IPS-15b (cell line): ENCODE measurements around the gene CCDC83.
"Not testable (repeated sequence)": the region's sequence is repeated elsewhere in the genome, so short reads cannot be mapped to it uniquely, and the experiment has no call there.

ENCODE experiments used
- H3K27me3 ChIP-seq: one replicate; pipeline ENCODE4 v1.6.1; 2013; ENCODE audit warnings: low read length; ENCODE audit not compliant: control insufficient read depth, insufficient read depth
- H3K36me3 ChIP-seq: one replicate; pipeline ENCODE4 v1.6.1; 2013; ENCODE audit warnings: low read length; ENCODE audit not compliant: control insufficient read depth, insufficient read depth
- H3K4me1 ChIP-seq: one replicate; pipeline ENCODE4 v1.6.1; 2013; ENCODE audit warnings: mild to moderate bottlenecking, low read length; ENCODE audit not compliant: control insufficient read depth, insufficient read depth
- H3K4me3 ChIP-seq: one replicate; pipeline ENCODE4 v1.5.1; 2013; ENCODE audit warnings: low read depth, low read length
- H3K9ac ChIP-seq: one replicate; pipeline ENCODE4 v1.6.1; 2013; ENCODE audit warnings: low read depth, mild to moderate bottlenecking, low read length
- H3K9me3 ChIP-seq: one replicate; pipeline ENCODE4 v1.6.1; 2013; ENCODE audit warnings: mild to moderate bottlenecking, low read length; ENCODE audit not compliant: control insufficient read depth, insufficient read depth

CCDC83 gene

DNA sequence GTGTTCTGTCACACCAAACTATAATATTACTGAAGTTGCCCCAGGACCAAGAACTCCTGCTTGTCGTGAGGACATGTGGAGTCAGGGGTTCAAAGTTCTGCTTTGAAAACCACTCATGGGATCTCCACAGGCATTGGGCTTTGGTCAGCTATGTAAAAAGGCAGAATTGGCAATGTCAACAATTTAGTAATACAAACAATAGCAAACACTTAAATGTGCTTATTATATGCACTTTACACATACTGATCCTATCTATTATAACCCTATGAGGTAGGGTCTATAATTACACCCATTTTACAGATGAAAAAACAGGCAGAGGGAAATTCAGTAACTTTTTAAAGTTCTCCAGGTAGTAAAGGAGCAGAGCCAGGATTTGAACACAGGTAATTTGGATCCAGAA is 94.6 kb downstream of the CCDC83 start:
- no peaks in the 10 kb centered on the region for H3K27me3 ChIP-seq
- H3K36me3 ChIP-seq = peaks cover 2% of the 10 kb centered on the region
- H3K9me3 ChIP-seq = no peaks in the 10 kb centered on the region
- no peaks in the 10 kb centered on the region for H3K4me1 ChIP-seq
- H3K4me3 ChIP-seq = no peak overlapping the region
- no peak overlapping the region for H3K9ac ChIP-seq

DNA sequence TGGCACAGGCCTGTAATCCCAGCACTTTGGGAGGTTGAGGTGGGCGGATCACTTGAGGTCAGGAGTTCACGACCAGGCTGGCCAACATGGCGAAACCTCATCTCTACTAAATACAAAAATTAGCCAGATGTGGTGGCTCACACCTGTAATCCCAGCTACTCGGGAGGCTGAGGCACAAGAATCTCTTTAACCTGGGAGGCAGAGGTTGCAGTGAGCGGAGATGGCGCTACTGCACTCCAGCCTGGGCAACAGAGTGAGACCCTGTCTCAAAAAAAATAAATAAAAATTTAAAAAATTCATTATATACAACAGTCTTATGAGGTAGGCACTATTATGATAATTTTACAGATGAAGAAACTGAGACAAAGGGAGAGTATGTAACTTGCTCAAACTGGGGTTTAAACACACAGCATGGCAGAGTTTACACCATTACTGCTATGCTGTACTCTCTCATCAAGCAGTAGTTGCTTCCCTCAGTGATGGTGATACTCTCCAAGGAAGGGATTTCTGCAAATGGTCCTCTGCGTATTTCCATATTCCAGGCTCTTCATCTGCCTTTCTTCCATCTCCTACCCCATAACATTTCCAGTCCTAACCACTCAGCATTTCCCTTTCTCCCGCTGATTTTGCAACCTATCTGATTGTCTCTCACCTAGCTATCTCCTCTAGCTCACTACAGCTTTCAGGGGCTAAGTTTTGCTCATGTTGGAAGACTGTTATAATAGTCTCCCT is 95.3 kb downstream of the CCDC83 start:
- no peak overlapping the region for H3K9ac ChIP-seq
- no peaks in the 10 kb centered on the region for H3K9me3 ChIP-seq
- peaks cover 2% of the 10 kb centered on the region for H3K36me3 ChIP-seq
- H3K4me3 ChIP-seq = no peak overlapping the region
- H3K27me3 ChIP-seq = no peaks in the 10 kb centered on the region
- no peaks in the 10 kb centered on the region for H3K4me1 ChIP-seq

DNA sequence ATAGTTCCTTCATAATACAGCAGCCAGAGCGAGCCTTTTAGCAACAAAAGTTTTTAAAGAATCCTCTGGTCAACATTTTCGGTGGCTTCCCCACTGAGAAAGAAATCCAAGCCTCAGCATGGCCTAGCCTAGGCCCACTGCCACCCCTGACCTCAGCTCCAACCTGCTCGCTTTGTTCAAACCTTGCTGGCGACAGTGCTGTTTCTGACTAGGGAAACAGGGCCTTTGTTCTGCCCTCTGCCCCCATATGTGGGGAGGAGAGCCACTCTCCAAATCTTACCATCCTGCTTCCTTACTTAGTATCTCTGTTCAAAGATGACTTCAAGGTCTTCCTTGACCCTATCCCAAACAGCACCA is 95.8 kb downstream of the CCDC83 start:
- Histone ChIP-seq H3K4me3 (no peak overlapping the region), H3K27me3 (no peaks in the 10 kb centered on the region)

DNA sequence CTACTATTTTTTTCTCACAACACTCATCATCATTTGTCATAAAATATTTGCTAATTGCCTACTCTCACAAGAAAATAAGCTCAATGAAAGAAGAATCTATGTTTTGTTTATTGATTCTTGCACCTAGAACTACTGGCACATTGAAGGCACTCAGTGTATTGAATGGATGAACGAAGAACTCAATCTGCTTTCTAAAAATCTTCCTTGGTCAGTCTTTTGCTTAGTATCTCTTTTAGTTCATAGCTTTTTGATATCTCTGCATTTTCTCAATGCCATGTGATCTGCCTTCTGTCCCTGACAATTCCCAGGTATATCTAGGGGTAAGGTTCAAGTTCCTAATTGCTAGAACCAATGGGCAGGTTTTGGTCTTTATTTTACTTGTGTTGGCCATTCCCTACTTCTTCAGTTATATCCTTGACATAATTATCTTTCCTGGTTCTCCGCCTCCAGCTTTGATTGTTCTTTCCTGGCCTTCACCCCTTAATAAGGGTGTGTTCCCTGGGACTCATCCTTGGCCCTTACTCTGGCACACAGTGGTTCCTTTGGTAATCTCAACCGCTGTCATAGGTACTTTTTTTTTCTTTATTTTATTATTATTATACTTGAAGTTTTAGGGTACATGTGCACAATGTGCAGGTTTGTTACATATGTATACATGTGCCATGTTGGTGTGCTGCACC is 96.4 kb downstream of the CCDC83 start:
- Histone ChIP-seq H3K36me3 (peaks cover 2% of the 10 kb centered on the region), H3K9me3 (no peaks in the 10 kb centered on the region), H3K4me1 (no peaks in the 10 kb centered on the region), H3K4me3 (no peak overlapping the region), H3K27me3 (no peaks in the 10 kb centered on the region), H3K9ac (no peak overlapping the region)

More for the DNA sequence above, 95.8 kb downstream of the CCDC83 start:
- no peak overlapping the region for H3K9ac ChIP-seq
- H3K36me3 ChIP-seq = peaks cover 2% of the 10 kb centered on the region
- no peaks in the 10 kb centered on the region for H3K9me3 ChIP-seq
- H3K4me1 ChIP-seq = no peaks in the 10 kb centered on the region

DNA sequence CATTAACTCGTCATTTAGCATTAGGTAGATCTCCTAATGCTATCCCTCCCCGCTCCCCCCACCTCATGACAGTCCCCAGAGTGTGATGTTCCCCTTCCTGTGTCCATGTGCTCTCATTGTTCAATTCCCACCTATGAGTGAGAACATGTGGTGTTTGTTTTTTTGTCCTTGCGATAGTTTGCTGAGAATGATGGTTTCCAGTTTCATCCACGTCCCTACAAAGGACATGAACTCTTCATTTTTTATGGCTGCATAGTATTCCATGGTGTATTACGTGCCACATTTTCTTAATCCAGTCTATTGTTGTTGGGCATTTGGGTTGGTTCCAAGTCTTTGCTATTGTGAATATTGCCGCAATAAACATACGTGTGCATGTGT is 96.9 kb downstream of the CCDC83 start:
- H3K36me3 ChIP-seq, H3K4me1 ChIP-seq, H3K9me3 ChIP-seq, H3K9ac ChIP-seq, H3K4me3 ChIP-seq, H3K27me3 ChIP-seq: not testable (repeated sequence)

DNA sequence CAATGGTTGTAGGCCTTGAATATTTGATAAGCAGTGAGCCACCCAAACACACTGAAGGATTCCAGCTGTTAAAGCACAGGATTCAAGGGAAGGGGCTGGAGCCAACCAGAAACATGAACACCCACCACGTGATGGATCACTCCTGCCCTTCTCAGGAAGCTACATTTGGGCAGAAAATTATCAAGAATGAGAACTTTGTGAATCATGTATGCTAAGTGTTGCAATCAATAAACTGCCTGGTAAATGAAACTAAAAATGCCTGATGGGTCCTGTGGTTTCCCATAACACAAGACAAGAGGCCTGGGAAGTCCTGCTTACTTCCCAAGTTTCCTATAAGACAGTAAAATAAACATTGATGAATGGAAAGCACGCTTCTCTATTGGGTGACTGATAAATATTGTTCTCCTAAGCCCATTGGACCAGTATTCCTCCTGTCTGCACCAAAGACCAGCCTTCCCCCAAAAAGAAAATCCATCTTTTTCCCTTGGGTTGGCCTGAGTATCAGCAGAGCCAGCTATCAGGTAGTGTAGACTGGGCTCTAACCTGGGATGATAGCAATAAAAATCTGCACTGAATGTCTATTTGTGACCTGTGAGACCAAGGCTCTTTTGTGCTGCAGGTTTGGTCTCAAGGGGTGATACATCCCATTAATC is 98.4 kb downstream of the CCDC83 start:
- Histone ChIP-seq H3K4me1 (no peaks in the 10 kb centered on the region), H3K9ac (no peak overlapping the region), H3K4me3 (no peak overlapping the region), H3K36me3 (peaks cover 2% of the 10 kb centered on the region), H3K27me3 (no peaks in the 10 kb centered on the region), H3K9me3 (no peaks in the 10 kb centered on the region)

DNA sequence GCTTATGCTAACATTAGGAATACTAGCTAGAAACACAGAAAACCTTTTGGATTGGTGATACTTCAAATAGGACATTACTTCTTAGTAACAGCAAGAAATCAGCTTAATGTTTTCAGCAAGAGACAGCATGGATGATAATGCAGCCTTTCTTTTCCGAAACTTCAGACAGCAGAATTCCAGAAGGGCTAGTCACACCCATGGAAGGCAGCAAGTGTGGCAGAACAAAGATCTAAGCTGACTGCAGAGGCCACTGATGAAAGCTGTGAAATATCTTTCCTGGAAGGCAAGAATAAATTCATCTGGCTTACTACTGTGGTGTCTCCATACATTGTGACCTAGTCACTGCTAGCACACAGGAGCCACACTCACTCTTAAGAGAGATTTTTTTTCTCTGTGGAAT is 100.3 kb downstream of the CCDC83 start:
- no peaks in the 10 kb centered on the region for H3K27me3 ChIP-seq
- peaks cover 2% of the 10 kb centered on the region for H3K36me3 ChIP-seq
- H3K9me3 ChIP-seq = no peaks in the 10 kb centered on the region
- H3K4me1 ChIP-seq = no peaks in the 10 kb centered on the region
- H3K4me3 ChIP-seq = no peak overlapping the region
- H3K9ac ChIP-seq = no peak overlapping the region

DNA sequence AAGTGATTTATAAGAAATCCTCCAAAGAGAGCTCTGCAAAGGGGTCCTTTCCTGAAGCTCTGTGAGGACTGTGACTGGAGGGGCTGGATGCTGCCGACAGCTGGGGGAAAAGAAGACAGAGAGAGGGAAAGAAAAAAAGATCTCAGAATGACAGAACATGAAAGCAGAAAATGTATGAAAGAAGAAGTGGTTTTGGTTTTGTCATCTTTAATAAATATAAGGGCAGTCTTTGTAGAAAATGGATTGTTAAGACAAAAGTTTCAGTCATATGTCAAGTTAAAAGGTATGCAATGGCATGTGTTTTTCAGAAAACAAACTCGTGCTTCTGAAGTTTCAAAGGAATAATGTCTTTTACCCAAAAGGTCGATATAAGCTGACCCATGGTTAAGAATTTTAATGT is 105.5 kb downstream of the CCDC83 start:
- no peak overlapping the region for H3K9ac ChIP-seq
- no peaks in the 10 kb centered on the region for H3K4me1 ChIP-seq
- no peaks in the 10 kb centered on the region for H3K27me3 ChIP-seq
- H3K36me3 ChIP-seq = peaks cover 3% of the 10 kb centered on the region
- H3K4me3 ChIP-seq = no peak overlapping the region
- H3K9me3 ChIP-seq = no peaks in the 10 kb centered on the region

DNA sequence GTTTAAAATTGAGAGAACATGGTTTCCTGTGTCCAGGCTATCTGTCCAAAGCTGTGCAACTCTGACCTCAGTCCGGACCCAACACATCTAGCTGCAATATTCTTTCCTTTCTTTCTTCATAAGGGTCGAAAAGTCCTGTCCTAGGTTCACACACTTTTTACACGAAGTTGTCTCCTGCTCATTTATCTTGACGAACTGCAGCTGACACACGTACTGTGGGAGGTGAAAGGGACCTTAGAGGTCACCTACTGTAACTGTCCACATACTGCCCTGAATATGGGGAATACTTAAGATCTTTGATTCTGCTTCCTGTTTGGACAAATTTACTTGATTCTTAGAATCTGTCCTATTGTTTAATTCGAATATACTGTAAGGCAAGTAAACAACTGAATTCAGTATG is 105.9 kb downstream of the CCDC83 start:
- no peak overlapping the region for H3K4me3 ChIP-seq
- H3K27me3 ChIP-seq = no peaks in the 10 kb centered on the region
- H3K9ac ChIP-seq = no peak overlapping the region
- no peaks in the 10 kb centered on the region for H3K9me3 ChIP-seq
- H3K4me1 ChIP-seq = no peaks in the 10 kb centered on the region
- peaks cover 3% of the 10 kb centered on the region for H3K36me3 ChIP-seq

DNA sequence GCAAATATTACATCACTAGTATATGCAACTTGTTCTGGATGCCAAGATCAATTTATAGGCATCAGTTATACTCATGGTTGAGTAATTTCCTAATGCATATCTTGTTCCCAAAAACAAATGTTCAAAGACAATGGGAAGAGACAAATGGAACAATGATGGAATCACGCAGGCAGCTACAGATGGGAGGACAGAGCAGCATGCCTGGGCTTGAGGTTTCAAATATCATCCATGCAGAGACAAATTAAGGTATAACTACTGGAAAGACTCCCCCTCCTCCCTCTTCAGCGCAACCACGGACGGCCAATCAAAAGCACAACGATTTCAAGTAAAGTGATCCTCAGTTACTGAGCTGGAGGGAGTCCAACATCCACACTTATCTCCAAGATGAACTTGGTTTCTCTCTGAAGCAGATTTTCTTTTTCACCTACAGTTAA is 106.8 kb downstream of the CCDC83 start:
- no peaks in the 10 kb centered on the region for H3K27me3 ChIP-seq
- H3K9me3 ChIP-seq = no peaks in the 10 kb centered on the region
- H3K36me3 ChIP-seq = peaks cover 3% of the 10 kb centered on the region
- H3K9ac ChIP-seq = no peak overlapping the region
- H3K4me3 ChIP-seq = no peak overlapping the region
- H3K4me1 ChIP-seq = no peaks in the 10 kb centered on the region

DNA sequence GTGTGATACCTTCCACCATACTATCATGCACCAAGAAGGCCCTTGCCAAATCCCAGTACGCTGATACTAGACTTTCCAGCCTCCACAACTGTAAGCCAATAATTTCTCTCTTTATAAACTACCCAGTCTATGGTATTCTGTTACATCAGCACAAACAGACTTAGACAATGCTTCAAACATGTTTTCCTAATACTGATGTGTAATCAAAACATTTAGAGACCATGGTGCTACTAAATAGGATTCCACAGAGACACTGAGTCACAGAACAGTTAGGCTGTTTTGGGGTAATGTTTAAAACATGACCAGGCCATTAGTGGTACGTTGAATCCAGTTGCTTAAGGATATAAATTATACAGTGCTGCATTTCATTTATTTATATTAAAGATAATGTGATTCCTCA is 110.0 kb downstream of the CCDC83 start:
- H3K27me3 ChIP-seq = no peaks in the 10 kb centered on the region
- no peak overlapping the region for H3K9ac ChIP-seq
- no peak overlapping the region for H3K4me3 ChIP-seq
- H3K36me3 ChIP-seq = peaks cover 3% of the 10 kb centered on the region
- no peaks in the 10 kb centered on the region for H3K4me1 ChIP-seq
- H3K9me3 ChIP-seq = no peaks in the 10 kb centered on the region

DNA sequence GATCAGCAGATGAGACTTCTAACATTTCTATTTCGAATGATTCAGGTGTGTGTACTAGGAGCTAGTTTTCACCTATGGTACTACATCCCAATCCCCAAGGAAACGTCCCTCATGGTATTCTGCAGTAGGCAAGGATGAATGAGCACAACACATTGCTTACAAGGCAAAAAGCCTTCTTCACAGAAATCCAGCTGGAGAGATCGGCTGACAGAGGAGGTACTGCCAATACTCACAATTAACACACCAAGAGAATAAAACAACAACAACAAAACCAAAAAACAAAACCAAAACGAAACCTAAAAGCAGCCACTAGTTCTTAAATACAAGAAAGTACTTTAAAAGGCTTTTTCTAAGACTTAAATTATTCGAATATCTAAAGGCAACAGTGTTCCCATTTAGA is 112.3 kb downstream of the CCDC83 start:
- H3K4me1 ChIP-seq = no peaks in the 10 kb centered on the region
- no peak overlapping the region for H3K4me3 ChIP-seq
- H3K9me3 ChIP-seq = no peaks in the 10 kb centered on the region
- H3K36me3 ChIP-seq = peaks cover 3% of the 10 kb centered on the region
- H3K9ac ChIP-seq = no peak overlapping the region
- no peaks in the 10 kb centered on the region for H3K27me3 ChIP-seq
